ENCODE results near the gene MAG. TPM values are rescaled to one million over a fixed set of nuclear protein-coding genes. Genes with fewer than 3 reads are reported as not detected.

The MAG gene
- total RNA-seq, 6 experiments from 2014 or later = not detected

DNA sequence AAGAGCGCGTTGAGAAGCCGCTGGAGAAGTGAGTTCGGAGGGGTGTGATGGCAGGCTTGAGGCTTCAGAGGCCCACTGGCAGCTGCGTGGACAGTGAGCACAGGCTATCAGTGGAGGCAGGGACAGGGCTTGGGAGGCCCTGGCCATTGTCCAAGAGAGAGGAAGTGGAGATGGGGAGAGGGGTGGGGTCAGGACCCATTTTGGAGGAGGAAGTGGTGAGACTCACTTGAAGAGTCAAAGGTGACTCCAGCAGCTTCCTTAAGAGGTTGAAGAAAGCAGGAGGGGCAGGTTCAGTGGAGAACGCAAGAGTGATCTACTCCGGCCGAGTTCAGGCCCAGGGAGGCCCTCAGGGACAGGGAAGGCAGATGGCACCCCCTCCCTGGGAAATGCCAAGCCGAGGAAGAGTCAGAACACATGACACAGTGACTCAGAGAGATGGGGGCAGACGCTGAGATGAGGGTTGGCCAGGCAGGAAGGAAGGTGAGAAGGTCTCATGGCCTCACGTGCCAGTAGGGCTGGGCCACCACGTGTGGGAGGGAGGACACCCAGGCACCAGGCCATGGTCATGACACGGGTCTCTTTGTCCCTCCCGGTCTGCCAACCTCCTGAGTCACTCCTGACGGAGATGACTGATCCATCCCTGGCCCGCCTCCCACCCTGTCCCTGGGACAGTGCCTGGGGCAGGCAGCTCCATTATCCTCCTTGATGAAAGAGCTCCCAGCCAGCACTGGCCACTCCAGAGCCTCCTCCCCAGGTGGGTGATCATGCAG lies 26.9 kb downstream of the MAG start:
- TF ChIP-seq, protein P1, sequence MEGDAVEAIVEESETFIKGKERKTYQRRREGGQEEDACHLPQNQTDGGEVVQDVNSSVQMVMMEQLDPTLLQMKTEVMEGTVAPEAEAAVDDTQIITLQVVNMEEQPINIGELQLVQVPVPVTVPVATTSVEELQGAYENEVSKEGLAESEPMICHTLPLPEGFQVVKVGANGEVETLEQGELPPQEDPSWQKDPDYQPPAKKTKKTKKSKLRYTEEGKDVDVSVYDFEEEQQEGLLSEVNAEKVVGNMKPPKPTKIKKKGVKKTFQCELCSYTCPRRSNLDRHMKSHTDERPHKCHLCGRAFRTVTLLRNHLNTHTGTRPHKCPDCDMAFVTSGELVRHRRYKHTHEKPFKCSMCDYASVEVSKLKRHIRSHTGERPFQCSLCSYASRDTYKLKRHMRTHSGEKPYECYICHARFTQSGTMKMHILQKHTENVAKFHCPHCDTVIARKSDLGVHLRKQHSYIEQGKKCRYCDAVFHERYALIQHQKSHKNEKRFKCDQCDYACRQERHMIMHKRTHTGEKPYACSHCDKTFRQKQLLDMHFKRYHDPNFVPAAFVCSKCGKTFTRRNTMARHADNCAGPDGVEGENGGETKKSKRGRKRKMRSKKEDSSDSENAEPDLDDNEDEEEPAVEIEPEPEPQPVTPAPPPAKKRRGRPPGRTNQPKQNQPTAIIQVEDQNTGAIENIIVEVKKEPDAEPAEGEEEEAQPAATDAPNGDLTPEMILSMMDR (IDR thresholded peaks at IDR 0.05) = no peak
- peak overlapping the region; percentile 96 for H3K27ac Mint-ChIP-seq
- peaks cover 8% of the 10 kb centered on the region for H3K27me3 Mint-ChIP-seq (ENCODE audit: insufficient read depth)
- H3K4me1 Mint-ChIP-seq (ENCODE audit: low read depth) = peaks cover 15% of the 10 kb centered on the region
- H3K4me3 Mint-ChIP-seq = peak overlapping the region; percentile 23
- H3K36me3 Mint-ChIP-seq (ENCODE audit: low read depth) = peaks cover 5% of the 10 kb centered on the region; the same call in 1 of the 2 replicates
- DNase-seq = peak; percentile 94
- peaks cover 8% of the 10 kb centered on the region for H3K9me3 Mint-ChIP-seq

DNA sequence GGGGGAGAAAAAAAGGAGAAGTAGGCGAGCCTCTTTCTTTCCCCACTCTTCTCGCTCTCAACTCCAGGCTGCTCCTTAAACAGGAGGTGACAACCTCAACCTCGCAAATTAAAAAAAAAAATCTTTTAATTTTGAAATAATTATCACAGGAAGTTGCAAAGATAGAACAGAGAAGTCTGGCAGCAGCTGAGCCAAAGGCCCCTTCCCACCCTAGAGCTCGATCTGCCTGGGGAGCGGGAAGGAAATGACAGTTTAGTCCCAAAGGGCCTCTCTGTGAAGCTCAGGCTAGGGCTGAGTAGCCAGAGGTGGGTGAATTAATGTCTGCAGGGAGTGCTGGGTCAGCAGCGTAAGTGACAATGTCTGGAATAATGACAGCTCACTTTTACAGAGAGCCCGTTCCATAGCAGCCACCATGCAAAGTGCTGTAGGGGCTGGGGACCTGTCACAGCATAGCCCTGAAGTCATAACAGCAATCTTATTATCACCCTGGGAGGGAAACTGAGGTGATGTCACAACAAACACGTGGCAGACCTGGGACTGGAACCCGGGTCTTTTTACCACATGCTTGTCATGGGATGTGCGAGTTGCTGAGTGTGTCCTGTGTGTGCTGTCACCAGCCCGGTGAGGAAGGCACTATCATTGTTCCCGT lies 28.2 kb downstream of the MAG start:
- no peak for DNase-seq
- Mint-ChIP-seq H3K36me3 (ENCODE audit: low read depth) (peaks cover 5% of the 10 kb centered on the region; the same call in 1 of the 2 replicates), H3K27ac (no peak overlapping the region), H3K4me3 (no peak overlapping the region), H3K4me1 (ENCODE audit: low read depth) (peaks cover 15% of the 10 kb centered on the region), H3K9me3 (peaks cover 8% of the 10 kb centered on the region), H3K27me3 (ENCODE audit: insufficient read depth) (peaks cover 8% of the 10 kb centered on the region)
- TF ChIP-seq, protein P1 (IDR thresholded peaks at IDR 0.05) = no peak

DNA sequence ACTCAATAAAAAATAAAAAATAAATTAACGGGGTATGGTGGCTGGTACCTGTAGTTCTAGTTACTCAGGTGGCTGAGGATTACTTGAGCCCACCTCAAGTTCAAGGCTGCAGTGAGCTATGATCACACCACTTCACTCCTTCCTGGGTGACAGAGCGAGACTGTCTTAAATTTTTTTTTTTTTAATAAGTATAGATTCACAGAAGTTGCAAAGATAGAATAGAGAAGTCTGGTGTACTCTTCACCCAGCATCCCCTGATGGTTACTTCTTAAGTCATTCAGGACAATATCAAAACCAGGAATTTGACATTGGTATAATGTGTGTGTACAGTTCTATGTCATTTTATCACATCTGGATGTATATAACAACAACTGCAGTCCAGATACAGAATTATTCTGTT lies 29.3 kb downstream of the MAG start:
- Mint-ChIP-seq H3K4me1 (ENCODE audit: low read depth) (peaks cover 15% of the 10 kb centered on the region), H3K27ac (no peak overlapping the region), H3K36me3 (ENCODE audit: low read depth) (peaks cover 5% of the 10 kb centered on the region; the same call in 1 of the 2 replicates), H3K27me3 (ENCODE audit: insufficient read depth) (peaks cover 12% of the 10 kb centered on the region), H3K4me3 (no peak overlapping the region), H3K9me3 (peaks cover 8% of the 10 kb centered on the region)
- TF ChIP-seq, protein P1 (IDR thresholded peaks at IDR 0.05) = no peak
- DNase-seq = no peak

DNA sequence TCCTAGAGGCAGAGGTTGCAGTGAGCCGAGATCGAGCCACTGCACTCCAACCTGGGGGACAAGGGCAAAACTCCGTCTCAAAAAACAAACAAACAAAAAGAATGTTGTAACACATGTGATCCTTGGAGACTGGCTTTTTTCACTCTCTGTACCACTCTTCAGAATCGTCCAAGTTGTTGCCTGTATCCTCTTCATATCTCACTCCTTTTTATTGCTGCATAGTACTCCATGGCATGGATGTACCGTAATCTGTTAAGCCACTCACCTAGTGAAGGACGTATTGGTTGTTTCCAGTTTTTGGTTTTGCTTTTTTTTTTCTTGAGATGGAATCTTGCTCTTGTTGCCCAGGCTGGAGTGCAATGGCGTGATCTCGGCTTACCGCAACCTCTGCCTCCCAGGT lies 30.1 kb downstream of the MAG start:
- Mint-ChIP-seq H3K27ac (no peak overlapping the region), H3K36me3 (ENCODE audit: low read depth) (peaks cover 5% of the 10 kb centered on the region; the same call in 1 of the 2 replicates), H3K4me3 (no peak overlapping the region), H3K9me3 (peaks cover 8% of the 10 kb centered on the region), H3K4me1 (ENCODE audit: low read depth) (peaks cover 15% of the 10 kb centered on the region), H3K27me3 (ENCODE audit: insufficient read depth) (peaks cover 13% of the 10 kb centered on the region)
- TF ChIP-seq, protein P1 (IDR thresholded peaks at IDR 0.05) = no peak
- no peak for DNase-seq

DNA sequence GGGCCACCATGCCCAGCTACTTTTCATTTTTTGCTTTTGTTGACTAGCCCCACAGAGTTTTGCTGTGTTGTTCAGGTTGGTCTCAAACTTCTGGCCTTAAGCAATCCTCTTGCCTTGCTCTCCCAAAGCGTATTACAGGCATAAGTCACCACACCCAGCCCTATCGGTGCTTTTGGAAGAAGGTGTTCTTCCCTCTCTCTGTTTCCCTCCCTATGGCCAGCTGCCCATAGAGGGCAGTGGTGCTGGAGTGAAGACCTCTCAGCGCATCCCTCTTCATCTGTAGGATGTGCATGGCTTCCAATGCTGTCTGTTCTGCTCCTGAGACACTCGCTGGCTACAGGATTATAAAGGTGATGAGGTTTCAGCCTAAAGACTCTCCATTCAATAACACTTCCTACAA lies 35.7 kb downstream of the MAG start:
- Mint-ChIP-seq H3K4me3 (no peak overlapping the region), H3K27ac (no peak overlapping the region)

More for the DNA sequence above, 35.7 kb downstream of the MAG start:
- H3K36me3 Mint-ChIP-seq (ENCODE audit: low read depth) = no peaks in the 10 kb centered on the region
- H3K9me3 Mint-ChIP-seq = peaks cover under 1% of the 10 kb centered on the region; the same call in 1 of the 2 replicates
- TF ChIP-seq, protein P1 (IDR thresholded peaks at IDR 0.05) = peak; percentile 41; the same call in 1 of the 2 replicates
- no peak for DNase-seq
- peaks cover 47% of the 10 kb centered on the region for H3K27me3 Mint-ChIP-seq (ENCODE audit: insufficient read depth)
- no peaks in the 10 kb centered on the region for H3K4me1 Mint-ChIP-seq (ENCODE audit: low read depth)

Data from HFFc6 (cell line).